PFSK-1 (cell line): Measurements from ENCODE around the gene FOXN3.

Experiments used
- FOXP2 ChIP-seq: optimal IDR thresholded peaks from 2 replicates; pipeline ENCODE3; 2011; ENCODE audit warnings: borderline replicate concordance, control low read depth, inconsistent platforms; ENCODE audit not compliant: insufficient read depth; ENCODE audit errors: extremely low read length, extremely low read depth
- POLR2AphosphoS5 ChIP-seq: IDR thresholded peaks from 2 replicates; pipeline ENCODE4 v1.6.1; 2012; ENCODE audit warnings: low read depth, mild to moderate bottlenecking, control low read depth, low read length, moderate library complexity
- SIN3A ChIP-seq: IDR thresholded peaks from 2 replicates; pipeline ENCODE4 v1.6.1; 2012; ENCODE audit warnings: mild to moderate bottlenecking, low read length, moderate library complexity, borderline replicate concordance; ENCODE audit not compliant: insufficient read depth
- TAF1 ChIP-seq: IDR thresholded peaks from 2 replicates; pipeline ENCODE4 v1.6.1; 2012; ENCODE audit warnings: low read length, control low read depth, borderline replicate concordance; ENCODE audit not compliant: insufficient read depth
- TF ChIP-seq, protein P1 (sequence below), 2 experiments: IDR thresholded peaks; 2 replicates each; pipeline versions ENCODE4 v1.6.1 to v1.8.0; 2011 to 2012; ENCODE audit warnings: low read depth in 2 of 2, low read length in 2 of 2, control low read depth in 1 of 2, inconsistent platforms in 1 of 2, mild to moderate bottlenecking in 1 of 2, moderate library complexity in 1 of 2; ENCODE audit not compliant: insufficient read depth in 1 of 2

The FOXN3 gene

DNA sequence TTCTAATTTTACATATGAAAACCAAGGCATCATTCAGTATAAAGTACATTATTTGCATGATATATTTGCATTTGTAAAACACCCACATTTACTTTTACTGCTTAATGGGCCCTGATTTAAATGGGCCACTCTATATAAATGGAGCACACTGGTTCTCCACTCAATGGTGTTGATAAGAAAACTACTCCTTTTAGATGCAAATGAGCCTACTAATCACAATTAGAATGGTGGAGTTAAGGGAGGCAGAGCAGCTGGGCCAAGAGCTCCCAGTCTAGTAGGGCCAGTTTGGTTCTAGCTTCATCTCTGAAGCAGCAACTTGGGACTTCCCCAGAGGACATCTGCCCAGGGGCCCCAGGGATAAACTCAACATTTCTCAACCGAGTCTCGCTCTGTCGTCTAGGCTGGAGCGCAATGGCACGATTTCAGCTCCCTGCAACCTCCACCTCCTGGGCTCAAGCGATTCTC is 120.7 kb downstream of the FOXN3 start:
- TF ChIP-seq, protein P1, sequence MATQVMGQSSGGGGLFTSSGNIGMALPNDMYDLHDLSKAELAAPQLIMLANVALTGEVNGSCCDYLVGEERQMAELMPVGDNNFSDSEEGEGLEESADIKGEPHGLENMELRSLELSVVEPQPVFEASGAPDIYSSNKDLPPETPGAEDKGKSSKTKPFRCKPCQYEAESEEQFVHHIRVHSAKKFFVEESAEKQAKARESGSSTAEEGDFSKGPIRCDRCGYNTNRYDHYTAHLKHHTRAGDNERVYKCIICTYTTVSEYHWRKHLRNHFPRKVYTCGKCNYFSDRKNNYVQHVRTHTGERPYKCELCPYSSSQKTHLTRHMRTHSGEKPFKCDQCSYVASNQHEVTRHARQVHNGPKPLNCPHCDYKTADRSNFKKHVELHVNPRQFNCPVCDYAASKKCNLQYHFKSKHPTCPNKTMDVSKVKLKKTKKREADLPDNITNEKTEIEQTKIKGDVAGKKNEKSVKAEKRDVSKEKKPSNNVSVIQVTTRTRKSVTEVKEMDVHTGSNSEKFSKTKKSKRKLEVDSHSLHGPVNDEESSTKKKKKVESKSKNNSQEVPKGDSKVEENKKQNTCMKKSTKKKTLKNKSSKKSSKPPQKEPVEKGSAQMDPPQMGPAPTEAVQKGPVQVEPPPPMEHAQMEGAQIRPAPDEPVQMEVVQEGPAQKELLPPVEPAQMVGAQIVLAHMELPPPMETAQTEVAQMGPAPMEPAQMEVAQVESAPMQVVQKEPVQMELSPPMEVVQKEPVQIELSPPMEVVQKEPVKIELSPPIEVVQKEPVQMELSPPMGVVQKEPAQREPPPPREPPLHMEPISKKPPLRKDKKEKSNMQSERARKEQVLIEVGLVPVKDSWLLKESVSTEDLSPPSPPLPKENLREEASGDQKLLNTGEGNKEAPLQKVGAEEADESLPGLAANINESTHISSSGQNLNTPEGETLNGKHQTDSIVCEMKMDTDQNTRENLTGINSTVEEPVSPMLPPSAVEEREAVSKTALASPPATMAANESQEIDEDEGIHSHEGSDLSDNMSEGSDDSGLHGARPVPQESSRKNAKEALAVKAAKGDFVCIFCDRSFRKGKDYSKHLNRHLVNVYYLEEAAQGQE (IDR thresholded peaks at IDR 0.05; ENCODE audit: insufficient read depth in 1 of 2, low read depth in 2 of 2, low read length in 2 of 2), result no peak
- TF ChIP-seq POLR2AphosphoS5, result no peak
- no peak for TF ChIP-seq TAF1
- no peak for TF ChIP-seq SIN3A
- TF ChIP-seq FOXP2, result no peak

DNA sequence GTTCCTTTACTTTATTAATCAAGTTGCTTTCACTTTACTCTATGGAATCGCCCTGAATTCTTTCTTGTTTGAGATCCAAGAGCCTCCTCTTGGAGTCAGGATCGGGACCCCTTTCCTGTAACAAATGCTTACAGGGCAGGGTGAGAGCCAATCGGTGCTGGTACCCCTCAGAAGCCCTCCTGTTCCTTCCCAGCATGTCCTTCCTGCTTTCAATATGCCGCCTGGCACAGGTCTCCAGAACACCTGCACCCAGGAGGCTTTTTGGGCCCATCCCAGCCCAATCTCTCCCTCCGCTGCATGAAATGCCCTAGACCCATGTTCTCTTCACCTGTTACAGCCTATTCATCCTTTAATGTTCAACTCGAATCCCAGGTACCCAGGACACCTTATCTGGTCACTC is 122.2 kb downstream of the FOXN3 start:
- TF ChIP-seq SIN3A (no peak), POLR2AphosphoS5 (no peak), FOXP2 (no peak), TAF1 (no peak)
- TF ChIP-seq, protein P1 (IDR thresholded peaks at IDR 0.05; ENCODE audit: insufficient read depth in 1 of 2, low read depth in 2 of 2, low read length in 2 of 2), result no peak

DNA sequence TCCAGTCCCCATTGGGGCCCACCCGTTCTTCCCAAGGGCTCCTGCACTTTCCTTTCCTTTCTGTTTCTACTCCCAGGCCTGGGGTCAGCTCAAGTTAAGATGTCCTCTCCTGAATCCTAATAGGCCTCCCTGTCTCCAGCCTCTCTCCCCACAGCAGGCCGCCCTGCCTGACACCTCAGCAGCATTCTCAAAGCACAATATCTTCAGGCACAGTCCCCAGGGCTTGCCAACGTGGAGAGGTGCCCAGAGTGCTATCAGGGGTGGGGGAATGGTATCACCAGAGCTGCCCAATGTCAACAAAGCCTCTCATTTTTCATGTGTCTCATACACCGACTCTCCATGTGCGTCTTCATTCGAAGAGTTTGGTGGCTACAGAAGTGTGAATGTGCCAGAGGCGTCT is 123.0 kb downstream of the FOXN3 start:
- TF ChIP-seq TAF1 (no peak), POLR2AphosphoS5 (no peak), SIN3A (no peak), FOXP2 (no peak)
- TF ChIP-seq, protein P1 (IDR thresholded peaks at IDR 0.05; ENCODE audit: insufficient read depth in 1 of 2, low read depth in 2 of 2, low read length in 2 of 2), result no peak

DNA sequence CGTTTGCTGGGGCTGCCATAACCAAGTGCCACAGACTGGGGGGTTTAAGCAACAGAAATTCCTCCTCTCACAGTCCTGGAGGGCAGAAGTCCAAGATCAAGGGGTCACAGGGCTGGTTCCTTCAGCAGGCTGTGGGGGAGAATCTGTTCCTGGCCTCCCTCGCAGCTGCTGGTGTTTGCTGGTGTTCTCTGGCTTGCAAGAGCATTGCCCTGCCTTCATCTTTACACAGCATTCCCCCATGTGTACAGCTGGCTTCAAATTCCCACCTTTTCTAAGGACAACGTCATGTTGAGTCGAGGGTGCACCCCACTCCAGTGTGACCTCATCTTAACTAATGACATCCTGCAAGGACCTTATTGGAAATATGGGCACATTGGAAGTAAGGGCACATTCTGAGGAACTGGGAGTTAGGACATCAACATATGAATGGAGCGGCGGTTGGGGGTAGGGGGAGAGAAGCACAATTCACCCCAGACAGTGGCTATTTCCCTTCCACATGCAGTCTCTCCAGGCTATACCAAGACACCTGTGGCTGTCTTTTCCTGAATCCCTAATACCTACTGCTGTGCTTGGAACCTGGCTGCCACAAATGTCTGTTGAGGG is 123.6 kb downstream of the FOXN3 start:
- TF ChIP-seq SIN3A (no peak), TAF1 (no peak), POLR2AphosphoS5 (no peak), FOXP2 (no peak)
- TF ChIP-seq, protein P1 (IDR thresholded peaks at IDR 0.05; ENCODE audit: insufficient read depth in 1 of 2, low read depth in 2 of 2, low read length in 2 of 2), result no peak
